Breast epithelium (tissue), 4 donors: ENCODE data around the gene GANC. TPM values are rescaled to one million over a fixed set of nuclear protein-coding genes. Genes with fewer than 3 reads are reported as not detected.
"Not testable (repeated sequence)": the region's sequence is repeated elsewhere in the genome, so short reads cannot be mapped to it uniquely, and the experiment has no call there.

ENCODE experiments used
- DNase-seq, 2 donors: peaks; one replicate each; pipeline ENCODE4 v3.0.0-alpha.2; 2019; ENCODE audit warnings: low spot score in 2 of 2
- H3K27ac ChIP-seq, 2 donors: fragments of 200-600 bp; sonication (generic) in 1 of 2; one replicate each; pipeline ENCODE4 v1.5.1; 2016 to 2019; ENCODE audit warnings: mild to moderate bottlenecking in 1 of 2
- H3K27me3 ChIP-seq, 2 donors: fragments of 200-600 bp; sonication (generic) in 1 of 2; one replicate each; pipeline versions ENCODE4 v1.5.1 to v1.6.0; 2017 to 2019; ENCODE audit warnings: control low read depth in 1 of 2, mild to moderate bottlenecking in 1 of 2
- H3K36me3 ChIP-seq: fragments of 200-600 bp; one replicate; pipeline ENCODE4 v1.5.1; 2019
- H3K4me1 ChIP-seq, 2 donors: fragments of 200-600 bp; sonication (generic); one replicate each; pipeline ENCODE4 v1.5.1; 2016 to 2019; ENCODE audit warnings: control low read depth in 1 of 2
- H3K4me3 ChIP-seq, 3 donors: fragments of 200-600 bp; sonication (generic); 1 replicate in 2 of 3; 2 replicates in 1 of 3; pipeline ENCODE4 v1.5.1; 2016 to 2019; ENCODE audit warnings: mild to moderate bottlenecking in 3 of 3, moderate library complexity in 2 of 3
- H3K9me3 ChIP-seq, 2 donors: fragments of 200-600 bp; sonication (generic) in 1 of 2; one replicate each; pipeline ENCODE4 v1.5.1; 2016 to 2019; ENCODE audit warnings: control low read depth in 1 of 2
- POLR2A ChIP-seq: fragments of 450-650 bp; IDR thresholded peaks from one replicate; pipeline ENCODE4 v1.6.1; 2016; ENCODE audit warnings: antibody characterized with exemption, mild to moderate bottlenecking, moderate library complexity
- POLR2AphosphoS5 ChIP-seq, 3 donors: sonication (generic); formaldehyde crosslinking; IDR thresholded peaks; one replicate each; pipeline ENCODE4 v1.6.1; 2017; ENCODE audit warnings: antibody characterized with exemption in 3 of 3
- intact Hi-C: fragments of 100-400 bp; cut with DNase I; formaldehyde crosslinking; loops from one replicate; pipeline ENCODE4 v1.15.1; 2023; ENCODE audit warnings: low total_unique reads
- total RNA-seq, 3 donors: library from RNA; depleted of rRNA; stranded (reverse); fragments of >200 nt; gene quantifications; one replicate each; pipeline ENCODE4 v1.1.0, GENCODE V29; 2016
- TF ChIP-seq, protein P1 (sequence below), 3 donors: fragments of 450-650 bp; IDR thresholded peaks; one replicate each; pipeline ENCODE4 v1.5.1; 2016 to 2017; ENCODE audit warnings: antibody characterized with exemption in 3 of 3, mild to moderate bottlenecking in 3 of 3, moderate library complexity in 3 of 3

Gene GANC
- total RNA-seq, 3 donors from 2014 or later: 30.2 to 35.5 (median 34.5) TPM

DNA sequence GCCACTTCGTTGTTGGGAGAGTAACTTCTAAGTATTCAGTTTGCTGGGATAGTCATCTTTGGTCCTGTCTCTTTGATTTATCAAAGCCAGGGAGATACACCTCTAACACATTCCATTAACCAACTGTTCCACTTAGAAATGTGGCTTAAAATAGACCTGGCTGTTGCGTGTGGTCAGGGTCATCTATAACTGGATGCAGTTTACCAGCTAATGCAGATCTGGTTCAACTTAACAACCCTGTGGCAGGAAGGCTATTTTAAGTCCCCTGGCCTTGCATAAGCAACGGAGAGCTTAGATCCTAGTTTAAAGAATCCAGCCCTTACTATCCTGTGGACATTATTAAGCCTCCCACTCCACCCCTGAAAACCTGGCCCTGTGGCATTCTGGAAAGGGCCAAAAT lies 58.2 kb downstream of the GANC start:
- TF ChIP-seq, protein P1, sequence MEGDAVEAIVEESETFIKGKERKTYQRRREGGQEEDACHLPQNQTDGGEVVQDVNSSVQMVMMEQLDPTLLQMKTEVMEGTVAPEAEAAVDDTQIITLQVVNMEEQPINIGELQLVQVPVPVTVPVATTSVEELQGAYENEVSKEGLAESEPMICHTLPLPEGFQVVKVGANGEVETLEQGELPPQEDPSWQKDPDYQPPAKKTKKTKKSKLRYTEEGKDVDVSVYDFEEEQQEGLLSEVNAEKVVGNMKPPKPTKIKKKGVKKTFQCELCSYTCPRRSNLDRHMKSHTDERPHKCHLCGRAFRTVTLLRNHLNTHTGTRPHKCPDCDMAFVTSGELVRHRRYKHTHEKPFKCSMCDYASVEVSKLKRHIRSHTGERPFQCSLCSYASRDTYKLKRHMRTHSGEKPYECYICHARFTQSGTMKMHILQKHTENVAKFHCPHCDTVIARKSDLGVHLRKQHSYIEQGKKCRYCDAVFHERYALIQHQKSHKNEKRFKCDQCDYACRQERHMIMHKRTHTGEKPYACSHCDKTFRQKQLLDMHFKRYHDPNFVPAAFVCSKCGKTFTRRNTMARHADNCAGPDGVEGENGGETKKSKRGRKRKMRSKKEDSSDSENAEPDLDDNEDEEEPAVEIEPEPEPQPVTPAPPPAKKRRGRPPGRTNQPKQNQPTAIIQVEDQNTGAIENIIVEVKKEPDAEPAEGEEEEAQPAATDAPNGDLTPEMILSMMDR (IDR thresholded peaks at IDR 0.05): no peak
- no peak for TF ChIP-seq POLR2A
- TF ChIP-seq POLR2AphosphoS5 (IDR thresholded peaks at IDR 0.05): no peak
- DNase-seq: no peak
- Histone ChIP-seq H3K4me3 (no peak overlapping the region), H3K36me3 (no peaks in the 10 kb centered on the region), H3K4me1 (no peaks in the 10 kb centered on the region), H3K27me3 (no peaks in the 10 kb centered on the region), H3K9me3 (peaks cover 0 to 13% of the 10 kb centered on the region in 2 donors), H3K27ac (no peak overlapping the region)
- intact Hi-C loops: no loop called here

DNA sequence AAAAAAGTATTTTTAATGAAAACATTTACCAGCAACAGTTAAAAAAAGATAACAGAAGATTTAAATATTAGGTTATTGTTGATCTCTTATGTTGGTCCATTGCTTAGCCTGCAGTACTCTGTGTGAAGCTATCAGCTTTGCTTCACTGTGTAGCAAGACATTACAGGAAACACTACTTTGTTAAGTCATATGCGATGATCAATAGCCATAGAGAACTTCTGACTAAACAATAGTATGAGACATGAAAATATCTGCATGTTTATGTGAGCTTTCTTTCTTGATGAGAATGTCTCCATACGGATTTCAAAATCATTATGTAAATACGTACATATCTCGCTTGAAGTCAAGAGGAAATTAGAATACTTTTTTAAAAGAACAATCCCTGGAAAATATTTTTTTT lies 59.3 kb downstream of the GANC start:
- intact Hi-C loops: no loop called here

DNA sequence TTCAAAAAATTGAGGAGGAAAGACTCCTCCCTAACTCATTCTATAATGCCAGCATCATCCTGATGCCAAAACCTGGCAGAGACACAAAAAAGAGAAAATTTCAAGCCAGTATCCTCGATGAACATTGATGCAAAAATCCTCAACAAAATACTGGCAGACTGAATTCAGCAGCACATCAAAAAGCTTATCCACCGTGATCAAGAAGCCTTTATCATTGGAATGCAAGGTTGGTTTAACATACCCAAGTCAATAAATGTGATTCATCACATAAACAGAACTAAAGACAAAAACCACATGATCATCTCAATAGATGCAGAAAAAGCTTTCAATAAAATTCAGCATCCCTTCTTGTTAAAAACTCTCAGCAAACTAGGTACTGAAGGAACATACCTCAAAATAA lies 62.1 kb downstream of the GANC start:
- H3K27ac ChIP-seq: no peak overlapping the region
- no peak overlapping the region for H3K4me3 ChIP-seq
- H3K4me1 ChIP-seq: no peaks in the 10 kb centered on the region
- DNase-seq: no peak
- intact Hi-C loops: no loop called here
- TF ChIP-seq, protein P1 (IDR thresholded peaks at IDR 0.05): no peak
- TF ChIP-seq POLR2AphosphoS5 (IDR thresholded peaks at IDR 0.05) (no peak), POLR2A (no peak)
- no peaks in the 10 kb centered on the region for H3K27me3 ChIP-seq
- H3K36me3 ChIP-seq: no peaks in the 10 kb centered on the region
- peaks cover 0 to 13% of the 10 kb centered on the region in 2 donors for H3K9me3 ChIP-seq

More for the DNA sequence above, 59.3 kb downstream of the GANC start:
- Histone ChIP-seq H3K36me3 (no peaks in the 10 kb centered on the region), H3K27me3 (no peaks in the 10 kb centered on the region), H3K4me1 (no peaks in the 10 kb centered on the region), H3K4me3 (no peak overlapping the region), H3K9me3 (peaks cover 0 to 13% of the 10 kb centered on the region in 2 donors), H3K27ac (no peak overlapping the region)
- no peak for DNase-seq
- no peak for TF ChIP-seq POLR2AphosphoS5 (IDR thresholded peaks at IDR 0.05)
- TF ChIP-seq POLR2A: no peak
- TF ChIP-seq, protein P1 (IDR thresholded peaks at IDR 0.05): no peak

DNA sequence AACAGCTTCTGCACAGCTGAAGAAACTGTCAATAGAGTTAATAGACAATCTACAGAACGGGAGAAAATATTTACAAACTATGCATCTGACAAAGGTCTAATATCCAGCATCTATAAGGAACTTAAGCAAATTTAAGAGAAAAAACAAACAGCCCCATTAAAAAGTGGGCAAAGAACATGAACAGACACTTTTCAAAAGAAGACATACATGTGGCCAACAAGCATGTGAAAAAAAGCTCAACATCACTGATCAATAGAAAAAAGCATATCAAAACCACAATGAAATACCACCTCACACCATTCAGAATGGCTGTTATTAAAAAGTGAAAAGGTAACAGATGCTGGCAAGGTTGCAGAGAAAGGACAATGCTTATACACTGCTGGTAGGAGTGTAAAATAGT lies 63.6 kb downstream of the GANC start:
- H3K4me1 ChIP-seq, H3K27me3 ChIP-seq, H3K4me3 ChIP-seq, DNase-seq, H3K27ac ChIP-seq, H3K36me3 ChIP-seq, intact Hi-C loops: not testable (repeated sequence)
- peaks cover 0 to 13% of the 10 kb centered on the region in 2 donors for H3K9me3 ChIP-seq

DNA sequence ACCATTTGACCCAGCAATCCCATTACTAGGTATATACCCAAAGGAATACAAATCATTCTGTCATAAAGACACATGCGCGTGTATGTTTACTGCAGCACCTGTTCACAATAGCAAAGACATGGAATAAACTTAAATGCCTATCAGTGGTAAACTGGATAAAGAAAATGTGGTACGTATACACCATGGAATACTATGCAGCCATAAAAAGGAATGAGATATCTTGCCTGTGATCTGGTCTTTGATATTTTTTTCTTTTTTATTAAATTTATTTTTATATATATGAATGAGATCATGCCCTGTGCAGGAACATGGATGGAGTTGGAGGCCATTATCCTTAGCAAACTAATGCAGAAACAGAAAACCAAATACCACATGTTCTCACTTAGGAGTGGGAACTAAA lies 64.1 kb downstream of the GANC start:
- H3K9me3 ChIP-seq: peaks cover 0 to 13% of the 10 kb centered on the region in 2 donors
- H3K36me3 ChIP-seq, intact Hi-C loops, H3K4me1 ChIP-seq, DNase-seq, H3K27me3 ChIP-seq, H3K27ac ChIP-seq, H3K4me3 ChIP-seq: not testable (repeated sequence)

DNA sequence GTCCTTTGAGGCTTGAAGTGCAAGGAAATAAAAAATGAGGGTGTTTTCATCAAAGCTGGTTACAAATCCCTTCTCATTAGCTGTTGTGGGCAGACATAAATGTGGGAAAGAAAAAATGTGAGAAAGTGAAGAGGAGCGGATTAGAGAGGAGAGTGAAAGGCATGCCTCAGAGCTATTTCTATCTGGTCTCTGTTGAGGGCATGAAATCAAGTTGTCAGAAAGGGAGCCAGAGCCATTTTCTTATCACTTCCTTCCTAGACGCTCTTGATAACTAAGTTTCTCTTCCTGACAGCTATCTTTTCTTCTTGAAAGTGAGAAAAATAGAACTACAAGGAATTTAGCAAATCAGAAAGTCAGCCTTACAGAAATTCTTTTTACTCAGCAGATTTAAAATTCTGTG lies 65.5 kb downstream of the GANC start:
- intact Hi-C loops: no loop called here
- Histone ChIP-seq H3K9me3 (peaks cover 0 to 13% of the 10 kb centered on the region in 2 donors), H3K27me3 (no peaks in the 10 kb centered on the region), H3K36me3 (no peaks in the 10 kb centered on the region), H3K4me1 (no peaks in the 10 kb centered on the region), H3K4me3 (no peak overlapping the region), H3K27ac (no peak overlapping the region)
- DNase-seq: no peak
- TF ChIP-seq POLR2A: no peak

DNA sequence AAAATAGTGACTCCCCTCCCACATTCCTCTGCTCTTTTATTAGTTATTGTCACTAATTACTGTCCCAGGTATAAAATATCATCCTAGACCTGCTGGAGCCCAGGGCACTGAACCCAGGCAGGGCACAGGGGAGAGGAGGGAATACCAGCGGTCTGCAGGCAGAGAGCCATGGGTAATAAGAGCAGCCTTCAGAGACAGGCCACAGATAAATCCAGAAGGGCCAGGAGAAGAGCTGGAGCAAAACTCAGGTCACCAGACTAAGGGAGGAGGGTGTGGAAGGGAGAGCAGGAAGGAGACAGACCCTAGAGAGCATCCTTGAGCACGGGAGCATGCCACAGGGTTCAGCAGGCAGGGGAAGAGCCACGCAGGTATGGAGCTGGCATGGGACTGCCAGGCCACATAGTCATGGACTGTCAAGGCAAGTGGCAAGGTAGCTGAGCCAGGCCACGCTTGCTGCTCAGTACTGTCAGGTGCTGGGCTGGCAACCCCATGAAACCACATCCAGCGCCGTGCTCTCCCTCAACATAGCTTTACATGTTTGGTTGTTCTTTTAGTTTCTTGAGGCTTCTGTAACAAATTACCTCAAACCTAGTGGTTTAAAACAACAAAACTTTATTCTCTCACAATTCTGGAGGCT lies 70.7 kb downstream of the GANC start:
- Histone ChIP-seq H3K9me3 (no peaks in the 10 kb centered on the region), H3K27me3 (no peaks in the 10 kb centered on the region), H3K36me3 (no peaks in the 10 kb centered on the region), H3K27ac (peak overlapping the region; percentile 33 to 74), H3K4me3 (no peak overlapping the region), H3K4me1 (no peaks in the 10 kb centered on the region)
- TF ChIP-seq POLR2A (no peak), POLR2AphosphoS5 (IDR thresholded peaks at IDR 0.05) (no peak)
- TF ChIP-seq, protein P1 (IDR thresholded peaks at IDR 0.05): no peak
- DNase-seq: no peak
- intact Hi-C loops: no loop called here
